ENCODE measurements around the gene CSNK1G2.

DNA sequence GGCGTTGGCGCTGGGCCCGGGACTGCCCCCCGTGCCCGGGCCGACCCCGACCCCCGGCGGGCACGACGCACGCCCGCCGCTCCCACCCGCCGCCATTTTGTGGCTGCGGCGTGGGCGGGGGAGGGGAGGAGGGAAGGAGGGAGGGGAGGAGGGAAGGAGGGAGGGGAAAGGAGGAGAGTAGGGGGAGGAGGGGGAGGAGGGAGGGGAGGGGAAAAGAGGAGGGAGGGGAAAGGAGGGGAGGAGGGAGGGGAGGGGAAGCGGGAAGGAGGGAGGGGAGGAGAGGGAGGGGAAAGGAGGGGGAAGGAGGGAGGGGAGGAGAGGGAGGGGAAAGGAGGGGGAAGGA, 74.6 kb downstream of the CSNK1G2 start, which contains the start of gene BTBD2:
- TF ChIP-seq, protein P1, sequence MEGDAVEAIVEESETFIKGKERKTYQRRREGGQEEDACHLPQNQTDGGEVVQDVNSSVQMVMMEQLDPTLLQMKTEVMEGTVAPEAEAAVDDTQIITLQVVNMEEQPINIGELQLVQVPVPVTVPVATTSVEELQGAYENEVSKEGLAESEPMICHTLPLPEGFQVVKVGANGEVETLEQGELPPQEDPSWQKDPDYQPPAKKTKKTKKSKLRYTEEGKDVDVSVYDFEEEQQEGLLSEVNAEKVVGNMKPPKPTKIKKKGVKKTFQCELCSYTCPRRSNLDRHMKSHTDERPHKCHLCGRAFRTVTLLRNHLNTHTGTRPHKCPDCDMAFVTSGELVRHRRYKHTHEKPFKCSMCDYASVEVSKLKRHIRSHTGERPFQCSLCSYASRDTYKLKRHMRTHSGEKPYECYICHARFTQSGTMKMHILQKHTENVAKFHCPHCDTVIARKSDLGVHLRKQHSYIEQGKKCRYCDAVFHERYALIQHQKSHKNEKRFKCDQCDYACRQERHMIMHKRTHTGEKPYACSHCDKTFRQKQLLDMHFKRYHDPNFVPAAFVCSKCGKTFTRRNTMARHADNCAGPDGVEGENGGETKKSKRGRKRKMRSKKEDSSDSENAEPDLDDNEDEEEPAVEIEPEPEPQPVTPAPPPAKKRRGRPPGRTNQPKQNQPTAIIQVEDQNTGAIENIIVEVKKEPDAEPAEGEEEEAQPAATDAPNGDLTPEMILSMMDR (IDR thresholded peaks at IDR 0.05), result no peak
- no peak for TF ChIP-seq EZH2 (IDR thresholded peaks at IDR 0.05; ENCODE audit: borderline replicate concordance, insufficient read depth, low read depth, low read length, poor library complexity, severe bottlenecking)
